HCT116 (cell line): ENCODE data around the gene PRCC. TPM values are rescaled to one million over a fixed set of nuclear protein-coding genes. Genes with fewer than 3 reads are reported as not detected.

ENCODE experiments used
- ATAC-seq: fragments of 200-7000 bp; cut with Tn5 transposase; 2 replicates; pipeline ENCODE4 v1.9.1; 2020; ENCODE audit warnings: mild to moderate bottlenecking, moderate library complexity
- BruUV-seq: library from RNA; stranded (reverse); fragments of 400-500 nt; replicated peaks from 2 replicates; lab custom pipeline; 2021; lab: Mats Ljungman, UMichigan
- CTCF ChIA-PET: fragments of 300-600 bp; sonication (Branson Sonifier 250); formaldehyde crosslinking; loops from one replicate; lab custom pipeline; 2021; ENCODE audit warnings: antibody characterized with exemption; lab: Charles Lee
- POLR2A ChIA-PET: fragments of 300-600, 350-600 bp; sonication (Branson Sonifier 250); formaldehyde crosslinking; loops from one replicate; lab custom pipeline; 2021; ENCODE audit warnings: antibody characterized with exemption; lab: Charles Lee
- RAD21 ChIA-PET, 2 experiments: fragments of 300-600 bp; sonication (Branson Sonifier 250); formaldehyde crosslinking; loops; one replicate each; lab custom pipeline; 2023; ENCODE audit warnings: low total read pairs in 2 of 2; ENCODE audit not compliant: uncharacterized antibody in 2 of 2, unreplicated experiment in 2 of 2, low non-redundant PET in 1 of 2; lab: Charles Lee
- DNase-seq: peaks from one replicate; pipeline ENCODE4 v3.0.0-alpha.2; 2010; ENCODE audit warnings: low read depth, low spot score
- H2AFZ ChIP-seq: fragments of 200-600 bp; shearing (Covaris generic), sonication (generic); 2 replicates; pipeline ENCODE4 v1.6.1; 2017; ENCODE audit warnings: low read depth, mixed run types, mixed read lengths, antibody characterized with exemption, low read length; ENCODE audit not compliant: poor library complexity, severe bottlenecking
- H3K27ac ChIP-seq: 2 replicates; pipeline ENCODE4 v1.5.1; 2012; ENCODE audit warnings: low read depth, low read length
- H3K27me3 ChIP-seq: fragments of 200-600 bp; sonication (generic); 2 replicates; pipeline ENCODE4 v1.6.1; 2016; ENCODE audit warnings: mixed run types, low read length, mixed read lengths; ENCODE audit not compliant: insufficient read depth
- H3K36me3 ChIP-seq, 2 experiments: fragments of 200-500 bp in 1 of 2; fragments of 200-600 bp in 1 of 2; sonication (Bioruptor generic) in 1 of 2; sonication (generic) in 1 of 2; 2 replicates each; pipeline versions ENCODE4 v1.5.1 to v1.6.1; 2014 to 2016; ENCODE audit warnings: low read length in 2 of 2, inconsistent platforms in 1 of 2, mixed read lengths in 1 of 2, mixed run types in 1 of 2; ENCODE audit not compliant: insufficient read depth in 2 of 2, control insufficient read depth in 1 of 2
- H3K4me1 ChIP-seq, 2 experiments: fragments of 200-600 bp in 1 of 2; sonication (generic) in 1 of 2; 2 replicates each; pipeline versions ENCODE4 v1.5.1 to v1.6.1; 2012 to 2017; ENCODE audit warnings: low read length in 2 of 2, inconsistent platforms in 1 of 2, mild to moderate bottlenecking in 1 of 2, mixed read lengths in 1 of 2, mixed run types in 1 of 2, moderate library complexity in 1 of 2; ENCODE audit not compliant: insufficient read depth in 2 of 2, control insufficient read depth in 1 of 2
- H3K4me2 ChIP-seq: fragments of 200-600 bp; sonication (generic); 2 replicates; pipeline ENCODE4 v1.6.1; 2017; ENCODE audit warnings: mixed run types, low read length, mixed read lengths
- H3K4me3 ChIP-seq, 2 experiments: fragments of 200-600 bp in 1 of 2; sonication (generic) in 1 of 2; replicated peaks in 1 of 2; 2 replicates each; pipeline ENCODE4 v1.5.1; 2011 to 2016; ENCODE audit warnings: low read length in 2 of 2, control low read depth in 1 of 2, low read depth in 1 of 2, mild to moderate bottlenecking in 1 of 2, mixed read lengths in 1 of 2, mixed run types in 1 of 2
- H3K79me2 ChIP-seq: fragments of 200-600 bp; sonication (generic); 2 replicates; pipeline ENCODE4 v1.6.1; 2017; ENCODE audit warnings: mild to moderate bottlenecking, mixed run types, low read length, moderate library complexity, mixed read lengths; ENCODE audit not compliant: insufficient read depth
- H3K9ac ChIP-seq: fragments of 200-600 bp; sonication (generic); 2 replicates; pipeline ENCODE4 v1.6.1; 2016; ENCODE audit warnings: low read length, mixed read lengths
- H3K9me2 ChIP-seq: fragments of 200-600 bp; sonication (generic), shearing (Covaris generic); 2 replicates; pipeline ENCODE4 v1.6.1; 2017; ENCODE audit warnings: mixed run types, mild to moderate bottlenecking, moderate library complexity; ENCODE audit not compliant: insufficient read depth
- H3K9me3 ChIP-seq, 2 experiments: fragments of 200-500 bp in 1 of 2; fragments of 200-600 bp in 1 of 2; sonication (Bioruptor generic) in 1 of 2; sonication (generic) in 1 of 2; 2 replicates each; pipeline ENCODE4 v1.6.1; 2014 to 2017; ENCODE audit warnings: low read length in 2 of 2, mixed read lengths in 2 of 2, inconsistent platforms in 1 of 2, low read depth in 1 of 2, mild to moderate bottlenecking in 1 of 2, mixed run types in 1 of 2, moderate library complexity in 1 of 2; ENCODE audit not compliant: control insufficient read depth in 1 of 2, insufficient read depth in 1 of 2
- H4K20me1 ChIP-seq: fragments of 200-600 bp; sonication (generic), shearing (Covaris generic); 2 replicates; pipeline ENCODE4 v1.6.1; 2017; ENCODE audit warnings: mixed run types, mild to moderate bottlenecking, moderate library complexity; ENCODE audit not compliant: insufficient read depth
- CBX3 ChIP-seq: IDR thresholded peaks from 2 replicates; pipeline ENCODE4 v1.6.1; 2012; ENCODE audit warnings: low read depth
- CTCF ChIP-seq, 3 experiments: fragments of 200-600 bp in 1 of 3; sonication (generic) in 1 of 3; IDR thresholded peaks in 2 of 3; conservative IDR thresholded peaks in 1 of 3; 2 replicates each; pipeline ENCODE4 v1.5.1; 2012 to 2017; ENCODE audit warnings: low read depth in 2 of 3, low read length in 2 of 3, antibody characterized with exemption in 1 of 3, borderline replicate concordance in 1 of 3, control low read depth in 1 of 3, mild to moderate bottlenecking in 1 of 3, mixed read lengths in 1 of 3, mixed run types in 1 of 3, moderate library complexity in 1 of 3; ENCODE audit not compliant: insufficient read depth in 1 of 3
- ELF1 ChIP-seq: IDR thresholded peaks from 2 replicates; pipeline ENCODE4 v1.6.1; 2012; ENCODE audit warnings: low read depth, borderline replicate concordance
- EZH2 ChIP-seq: fragments of 200-600 bp; sonication (generic); IDR thresholded peaks from 2 replicates; pipeline ENCODE4 v1.6.1; 2017; ENCODE audit warnings: antibody characterized with exemption, mixed run types
- FOSL1 ChIP-seq: IDR thresholded peaks from 2 replicates; pipeline ENCODE4 v1.6.1; 2012; ENCODE audit warnings: low read depth
- JUND ChIP-seq: IDR thresholded peaks from 2 replicates; pipeline ENCODE4 v1.6.1; 2012
- MAX ChIP-seq: IDR thresholded peaks from 2 replicates; pipeline ENCODE4 v1.6.1; 2012
- POLR2AphosphoS5 ChIP-seq: IDR thresholded peaks from 2 replicates; pipeline ENCODE4 v1.6.1; 2011; ENCODE audit warnings: mild to moderate bottlenecking, low read depth, low read length, moderate library complexity
- SIN3A ChIP-seq: IDR thresholded peaks from 2 replicates; pipeline ENCODE4 v1.6.1; 2012; ENCODE audit warnings: low read depth
- SP1 ChIP-seq: IDR thresholded peaks from 2 replicates; pipeline ENCODE4 v1.6.1; 2012; ENCODE audit warnings: low read depth
- SRF ChIP-seq: IDR thresholded peaks from 2 replicates; pipeline ENCODE4 v1.6.1; 2012; ENCODE audit warnings: low read depth
- TCF7L2 ChIP-seq: IDR thresholded peaks from 2 replicates; pipeline ENCODE4 v1.7.0; 2011; ENCODE audit warnings: borderline replicate concordance, inconsistent platforms; ENCODE audit not compliant: insufficient read depth, insufficient read length; ENCODE audit errors: extremely low read depth
- YY1 ChIP-seq: IDR thresholded peaks from 2 replicates; pipeline ENCODE4 v1.6.1; 2011; ENCODE audit warnings: low read length, low read depth, moderate library complexity, mild to moderate bottlenecking; ENCODE audit not compliant: insufficient replicate concordance; ENCODE audit errors: extremely low read depth
- intact Hi-C: fragments of 100-400 bp; cut with micrococcal nuclease; formaldehyde crosslinking; loops from 2 replicates; pipeline ENCODE4 v1.10.0; 2022
- total RNA-seq: library from RNA; stranded (reverse); gene quantifications from one replicate; pipeline ENCODE4 v1.2.1, GENCODE V29; 2021; ENCODE audit not compliant: unreplicated experiment

PRCC gene
- total RNA-seq, 1 experiment from 2014 or later: 78.1 TPM

DNA sequence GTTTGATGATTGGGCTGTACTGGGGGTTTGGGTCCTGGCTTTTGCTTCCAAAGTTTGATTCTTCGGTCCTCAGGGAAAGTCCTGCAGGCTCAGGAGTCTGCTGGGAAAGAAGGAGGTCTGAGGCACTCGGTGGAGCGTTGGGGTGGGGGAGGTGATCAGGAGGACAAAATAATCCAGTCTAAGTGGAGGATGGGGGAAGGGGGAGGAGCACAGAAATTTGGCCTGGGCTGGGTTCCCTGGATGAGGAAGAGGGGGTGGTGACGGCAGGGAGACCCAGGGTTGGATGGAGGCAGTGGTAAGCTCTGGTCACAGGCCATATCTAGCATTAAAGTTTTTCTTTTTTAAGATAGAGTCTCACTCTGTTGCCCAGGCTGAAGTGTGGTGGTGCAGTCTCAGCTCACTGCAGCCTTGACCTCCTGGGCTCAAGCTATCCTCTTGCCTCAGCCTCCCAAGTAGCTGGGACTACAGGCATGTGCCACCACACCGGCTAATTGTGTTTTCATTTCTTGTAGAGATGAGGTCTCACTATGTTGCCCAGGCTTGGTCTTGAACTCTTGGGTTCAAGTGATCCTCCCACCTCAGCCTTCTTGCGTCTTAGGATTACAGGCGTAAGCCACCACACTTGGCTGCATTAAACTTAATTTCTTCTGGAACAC, 42.5 kb downstream of the PRCC start:
- POLR2A ChIA-PET: no interaction called here

GRCh38 chr1:156811168-156811567, 43.8 kb downstream of the PRCC start:
- ChIA-PET POLR2A (no interaction called here), CTCF (no interaction called here), RAD21 (no interaction called here)
- H3K36me3 ChIP-seq: no peaks in the 10 kb centered on the region
- TF ChIP-seq MAX: no peak
- TF ChIP-seq CTCF (IDR thresholded peaks at IDR 0.05 in 2 of 3, conservative IDR thresholded peaks at IDR 0.05 in 1 of 3; ENCODE audit: borderline replicate concordance in 1 of 3, insufficient read depth in 1 of 3, low read depth in 2 of 3, low read length in 2 of 3): no peak
- TF ChIP-seq SP1: no peak
- TF ChIP-seq FOSL1: no peak
- H3K9ac ChIP-seq: no peak overlapping the region
- H2AFZ ChIP-seq: no peak overlapping the region
- H3K79me2 ChIP-seq: no peaks in the 10 kb centered on the region
- ATAC-seq: no peak
- no peaks in the 10 kb centered on the region for H3K27me3 ChIP-seq
- no peak overlapping the region for H3K4me2 ChIP-seq
- no peak overlapping the region for H3K27ac ChIP-seq
- peaks cover 15 to 35% of the 10 kb centered on the region in 2 experiments; a peak in 3 of 4 replicates for H3K4me1 ChIP-seq
- no peak overlapping the region for H3K4me3 ChIP-seq
- no TSS peak for BruUV-seq
- no peak for DNase-seq
- H4K20me1 ChIP-seq: no peaks in the 10 kb centered on the region
- no peaks in the 10 kb centered on the region for H3K9me3 ChIP-seq
- no peaks in the 10 kb centered on the region for H3K9me2 ChIP-seq
- intact Hi-C loops: no loop called here

More for the DNA sequence above, 42.5 kb downstream of the PRCC start:
- peaks cover 15 to 24% of the 10 kb centered on the region in 2 experiments; a peak in 3 of 4 replicates for H3K4me1 ChIP-seq
- H2AFZ ChIP-seq: no peak overlapping the region
- intact Hi-C loops: no loop called here
- no peak overlapping the region for H3K4me2 ChIP-seq
- H3K9ac ChIP-seq: no peak overlapping the region
- no peaks in the 10 kb centered on the region for H3K79me2 ChIP-seq
- ChIA-PET CTCF (no interaction called here), RAD21 (no interaction called here)
- no peak overlapping the region for H3K4me3 ChIP-seq
- DNase-seq: no peak
- no peaks in the 10 kb centered on the region for H3K36me3 ChIP-seq
- no peak overlapping the region for H3K27ac ChIP-seq
- no peaks in the 10 kb centered on the region for H3K9me2 ChIP-seq
- TF ChIP-seq TCF7L2 (no peak), EZH2 (no peak), YY1 (no peak), SRF (no peak), JUND (no peak), POLR2AphosphoS5 (no peak), CBX3 (no peak), SIN3A (no peak), ELF1 (no peak)
- H4K20me1 ChIP-seq: no peaks in the 10 kb centered on the region
- no peak for ATAC-seq
- no peaks in the 10 kb centered on the region for H3K27me3 ChIP-seq
- H3K9me3 ChIP-seq: no peaks in the 10 kb centered on the region
- no TSS peak for BruUV-seq
